Activated CD4-positive, CD25-positive, alpha-beta regulatory T cell treated with anti-CD3 and anti-CD28 coated beads, Interleukin-2, amount 50 U/mL, for 72 hours (primary cell): ENCODE results near the gene STYXL1.

ENCODE experiments used
- DNase-seq: peaks from one replicate; pipeline ENCODE4 v3.0.0; 2021

The STYXL1 gene

GRCh38 chr7:75971961-75972763 is 75.6 kb downstream of the STYXL1 start:
- no peak for DNase-seq

- no peak for DNase-seq
These were observed 76.4 kb downstream of the STYXL1 start for GRCh38 chr7:75971309-75971960.

- DNase-seq, result no peak
These were observed 77.9 kb downstream of the STYXL1 start for GRCh38 chr7:75969704-75970498.

DNA sequence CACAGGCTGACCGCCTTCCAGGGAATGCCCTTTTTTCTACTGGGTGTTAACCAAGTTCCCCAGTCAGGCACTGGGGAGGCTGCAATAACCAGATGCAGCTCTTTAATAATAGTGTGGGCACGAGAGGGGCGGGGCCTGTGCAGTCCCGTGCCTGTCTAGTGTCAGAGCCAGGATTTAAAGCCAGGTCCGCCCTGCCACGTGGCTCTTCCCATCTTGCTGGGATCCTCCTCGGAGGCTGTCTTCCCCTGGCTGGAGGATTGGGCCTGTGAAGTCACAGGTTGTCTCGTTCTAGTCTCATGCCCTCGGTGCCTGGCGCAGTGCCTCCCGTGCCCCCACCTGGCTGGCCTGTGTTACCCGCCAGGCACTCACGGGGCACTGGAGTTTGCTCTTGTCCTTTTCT is 78.6 kb downstream of the STYXL1 start:
- DNase-seq, result no peak

- DNase-seq, result no peak
These were observed 79.2 kb downstream of the STYXL1 start for GRCh38 chr7:75968561-75969001.

- DNase-seq, result no peak
These were observed 79.8 kb downstream of the STYXL1 start for GRCh38 chr7:75968012-75968411.

- no peak for DNase-seq
These were observed 80.3 kb downstream of the STYXL1 start for GRCh38 chr7:75967487-75967997.

- no peak for DNase-seq
These were observed 80.7 kb downstream of the STYXL1 start for GRCh38 chr7:75967055-75967454.

GRCh38 chr7:75966190-75966961 is 81.4 kb downstream of the STYXL1 start:
- no peak for DNase-seq

DNA sequence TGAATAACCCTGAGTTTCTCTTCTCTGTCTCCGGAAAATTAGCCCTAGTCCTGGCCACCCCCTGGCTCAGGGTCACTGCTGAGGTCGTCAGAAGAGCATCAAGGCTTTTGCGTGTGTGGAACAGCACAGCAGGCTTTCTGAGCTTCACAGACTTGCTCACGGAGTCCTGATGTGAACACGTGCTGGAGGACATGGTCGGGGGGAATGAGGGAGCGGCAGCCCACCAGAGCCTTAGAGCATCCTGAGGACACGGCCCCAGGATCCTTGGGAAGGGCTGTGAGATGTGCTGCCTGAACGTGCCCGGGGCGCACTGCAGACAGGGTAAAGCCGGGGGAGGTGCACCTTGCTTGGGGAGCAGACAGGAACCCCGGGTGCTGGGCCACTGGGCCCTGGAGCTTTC is 82.2 kb downstream of the STYXL1 start:
- no peak for DNase-seq

DNA sequence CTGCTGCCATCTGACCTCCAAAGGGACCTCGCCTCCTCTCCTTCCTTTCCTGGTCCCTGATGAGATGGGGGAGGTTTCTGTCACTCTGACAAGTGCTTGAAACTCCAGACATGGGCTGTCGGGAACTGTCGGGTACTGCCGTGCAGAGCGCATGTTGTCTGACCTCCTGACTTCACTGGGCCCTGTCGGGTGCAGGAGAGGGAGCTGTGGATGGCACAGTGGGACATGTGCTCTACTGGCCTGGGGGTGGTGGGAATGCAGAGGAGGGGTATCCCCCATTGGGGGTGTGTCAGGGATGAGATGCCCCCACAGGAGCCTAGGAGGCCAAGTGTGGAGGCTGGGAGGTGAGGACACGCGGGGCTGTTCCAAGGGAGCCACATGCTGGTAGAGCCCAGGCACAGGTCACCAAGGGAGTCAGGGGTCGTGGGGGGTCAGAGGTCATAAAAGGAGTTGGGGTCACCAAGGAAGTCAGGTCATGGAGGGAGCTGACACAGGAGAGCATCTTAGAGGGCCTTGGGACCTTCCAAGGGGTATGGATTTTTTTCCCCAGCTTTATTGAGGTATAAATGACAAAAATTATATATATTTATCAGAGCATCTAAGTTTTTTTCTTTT is 84.3 kb downstream of the STYXL1 start:
- DNase-seq, result no peak

- DNase-seq, result no peak
These were observed 85.0 kb downstream of the STYXL1 start for GRCh38 chr7:75962607-75963380.

- DNase-seq, result no peak
These were observed 86.6 kb downstream of the STYXL1 start for GRCh38 chr7:75961218-75961617.

- DNase-seq, result no peak
These were observed 87.4 kb downstream of the STYXL1 start for GRCh38 chr7:75960372-75960771.

- no peak for DNase-seq
These were observed 88.8 kb downstream of the STYXL1 start for GRCh38 chr7:75958802-75959543.

- DNase-seq, result no peak
These were observed 90.6 kb downstream of the STYXL1 start for GRCh38 chr7:75957021-75957736.

- no peak for DNase-seq
These were observed 92.4 kb downstream of the STYXL1 start for GRCh38 chr7:75955331-75955955.

- DNase-seq, result no peak
These were observed 93.9 kb downstream of the STYXL1 start for GRCh38 chr7:75953931-75954330.

- no peak for DNase-seq
These were observed 94.4 kb downstream of the STYXL1 start for GRCh38 chr7:75953431-75953830.
